HAP-1 (cell line): ENCODE data around the gene PITX2.

Experiments used
- DNase-seq, 2 experiments: peaks; one replicate each; pipeline ENCODE4 v3.0.0-alpha.2; 2016 to 2020; ENCODE audit warnings: low spot score in 2 of 2
- H3K27me3 ChIP-seq: fragments of 250-450 bp; sonication (Bioruptor Pico); 2 replicates; pipeline ENCODE4 v1.5.1; 2020; ENCODE audit warnings: low read depth, mild to moderate bottlenecking, moderate library complexity
- H3K36me3 ChIP-seq: fragments of 250-450 bp; sonication (Bioruptor Pico); replicated peaks from 2 replicates; pipeline ENCODE4 v1.5.1; 2020; ENCODE audit warnings: mild to moderate bottlenecking
- H3K4me1 ChIP-seq: fragments of 250-450 bp; sonication (Bioruptor Pico); 2 replicates; pipeline ENCODE4 v1.5.1; 2020; ENCODE audit warnings: mild to moderate bottlenecking
- H3K4me3 ChIP-seq: fragments of 250-450 bp; sonication (Bioruptor Pico); 2 replicates; pipeline ENCODE4 v1.5.1; 2020; ENCODE audit warnings: mild to moderate bottlenecking, moderate library complexity
- H3K9me3 ChIP-seq: fragments of 250-450 bp; sonication (Bioruptor Pico); 2 replicates; pipeline ENCODE4 v1.5.1; 2020; ENCODE audit warnings: mild to moderate bottlenecking, moderate library complexity
- in situ Hi-C: fragments of 300-500 bp; cut with MboI; formaldehyde crosslinking; loops from 3 replicates; pipeline ENCODE4 v1.14.3; 2020; ENCODE audit warnings: low sequenced_read_pairs, inconsistent platforms, mixed read lengths

Gene PITX2

GRCh38 chr4:110643096-110643495 lies 20.2 kb upstream of the PITX2 start:
- peak in 1 of 2 experiments; percentile 59 for DNase-seq
- peaks cover 10% of the 10 kb centered on the region; the same call in 1 of the 2 replicates for H3K4me1 ChIP-seq
- in situ Hi-C loops: loop anchor here (25.0 kb wide), 1 partner anchor 644 kb away; no protein-coding TSS in a partner anchor

GRCh38 chr4:110641218-110641617 lies 18.3 kb upstream of the PITX2 start:
- no peaks in the 10 kb centered on the region for H3K36me3 ChIP-seq
- no peaks in the 10 kb centered on the region for H3K27me3 ChIP-seq
- H3K9me3 ChIP-seq: no peaks in the 10 kb centered on the region
- H3K4me1 ChIP-seq: peaks cover 10% of the 10 kb centered on the region; the same call in 1 of the 2 replicates
- no peak for DNase-seq
- no peak overlapping the region for H3K4me3 ChIP-seq
- in situ Hi-C loops: loop anchor here (25.0 kb wide), 1 partner anchor 646 kb away; no protein-coding TSS in a partner anchor

More at GRCh38 chr4:110643096-110643495, 20.2 kb upstream of the PITX2 start:
- H3K27me3 ChIP-seq: no peaks in the 10 kb centered on the region
- H3K36me3 ChIP-seq: no peaks in the 10 kb centered on the region
- H3K9me3 ChIP-seq: no peaks in the 10 kb centered on the region
- no peak overlapping the region for H3K4me3 ChIP-seq

- Histone ChIP-seq H3K4me3 (no peak overlapping the region), H3K36me3 (no peaks in the 10 kb centered on the region), H3K9me3 (no peaks in the 10 kb centered on the region), H3K4me1 (peaks cover 10% of the 10 kb centered on the region; the same call in 1 of the 2 replicates), H3K27me3 (no peaks in the 10 kb centered on the region)
- DNase-seq: no peak
- in situ Hi-C loops: loop anchor here (25.0 kb wide), 1 partner anchor 647 kb away; no protein-coding TSS in a partner anchor
These were observed 17.7 kb upstream of the PITX2 start for GRCh38 chr4:110640576-110640975.

- Histone ChIP-seq H3K9me3 (no peaks in the 10 kb centered on the region), H3K4me3 (no peak overlapping the region), H3K4me1 (peaks cover 10% of the 10 kb centered on the region; the same call in 1 of the 2 replicates), H3K36me3 (no peaks in the 10 kb centered on the region), H3K27me3 (no peaks in the 10 kb centered on the region)
- DNase-seq: no peak
- in situ Hi-C loops: loop anchor here (10.0 to 25.0 kb wide), 2 partner anchors 325 to 648 kb away; no protein-coding TSS in a partner anchor
These were observed 16.6 kb upstream of the PITX2 start for GRCh38 chr4:110639207-110640090.

- Histone ChIP-seq H3K9me3 (no peaks in the 10 kb centered on the region), H3K4me1 (peaks cover 6% of the 10 kb centered on the region; the same call in 1 of the 2 replicates), H3K27me3 (no peaks in the 10 kb centered on the region), H3K4me3 (no peak overlapping the region), H3K36me3 (no peaks in the 10 kb centered on the region)
- DNase-seq: no peak
- in situ Hi-C loops: loop anchor here (10.0 to 25.0 kb wide), 2 partner anchors 327 to 649 kb away; no protein-coding TSS in a partner anchor
These were observed 15.3 kb upstream of the PITX2 start for GRCh38 chr4:110638089-110638746.

- H3K27me3 ChIP-seq: no peaks in the 10 kb centered on the region
- in situ Hi-C loops: loop anchor here (10.0 to 25.0 kb wide), 2 partner anchors 327 to 650 kb away; no protein-coding TSS in a partner anchor
- no peaks in the 10 kb centered on the region for H3K36me3 ChIP-seq
- H3K9me3 ChIP-seq: no peaks in the 10 kb centered on the region
- H3K4me3 ChIP-seq: no peak overlapping the region
- DNase-seq: no peak
- no peaks in the 10 kb centered on the region for H3K4me1 ChIP-seq
These were observed 14.7 kb upstream of the PITX2 start for GRCh38 chr4:110637408-110638088.

- DNase-seq: no peak
- H3K4me1 ChIP-seq: peaks cover 3% of the 10 kb centered on the region; the same call in 1 of the 2 replicates
- H3K9me3 ChIP-seq: no peaks in the 10 kb centered on the region
- no peaks in the 10 kb centered on the region for H3K36me3 ChIP-seq
- H3K4me3 ChIP-seq: no peak overlapping the region
- in situ Hi-C loops: loop anchor here (10.0 to 25.0 kb wide), 2 partner anchors 328 to 650 kb away; no protein-coding TSS in a partner anchor
- no peaks in the 10 kb centered on the region for H3K27me3 ChIP-seq
These were observed 14.0 kb upstream of the PITX2 start for GRCh38 chr4:110636680-110637407.

GRCh38 chr4:110636171-110636679 lies 13.3 kb upstream of the PITX2 start:
- DNase-seq: no peak

GRCh38 chr4:110635163-110635865 lies 12.4 kb upstream of the PITX2 start:
- Histone ChIP-seq H3K9me3 (no peaks in the 10 kb centered on the region), H3K36me3 (no peaks in the 10 kb centered on the region), H3K4me1 (peaks cover 3% of the 10 kb centered on the region; the same call in 1 of the 2 replicates), H3K4me3 (no peak overlapping the region), H3K27me3 (no peaks in the 10 kb centered on the region)
- in situ Hi-C loops: loop anchor here (10.0 to 25.0 kb wide), 2 partner anchors 329 to 652 kb away; no protein-coding TSS in a partner anchor
- DNase-seq: no peak

More at GRCh38 chr4:110636171-110636679, 13.3 kb upstream of the PITX2 start:
- Histone ChIP-seq H3K9me3 (no peaks in the 10 kb centered on the region), H3K4me1 (peaks cover 3% of the 10 kb centered on the region; the same call in 1 of the 2 replicates), H3K4me3 (no peak overlapping the region), H3K27me3 (no peaks in the 10 kb centered on the region), H3K36me3 (no peaks in the 10 kb centered on the region)
- in situ Hi-C loops: loop anchor here (10.0 to 25.0 kb wide), 2 partner anchors 329 to 651 kb away; no protein-coding TSS in a partner anchor

GRCh38 chr4:110634350-110635162 lies 11.7 kb upstream of the PITX2 start:
- no peak overlapping the region for H3K4me3 ChIP-seq
- no peaks in the 10 kb centered on the region; the same call in 1 of the 2 replicates for H3K9me3 ChIP-seq
- no peak for DNase-seq
- peaks cover 3% of the 10 kb centered on the region; the same call in 1 of the 2 replicates for H3K4me1 ChIP-seq
- in situ Hi-C loops: loop anchor here (5.0 to 25.0 kb wide), 3 partner anchors 330 to 998 kb away; no protein-coding TSS in a partner anchor
- no peaks in the 10 kb centered on the region for H3K36me3 ChIP-seq
- H3K27me3 ChIP-seq: no peaks in the 10 kb centered on the region
